ENCODE measurements around the gene SMCO2.
A peak's percentile ranks its signal among the peaks of the same experiment; 100 is the strongest.

SMCO2 gene

DNA sequence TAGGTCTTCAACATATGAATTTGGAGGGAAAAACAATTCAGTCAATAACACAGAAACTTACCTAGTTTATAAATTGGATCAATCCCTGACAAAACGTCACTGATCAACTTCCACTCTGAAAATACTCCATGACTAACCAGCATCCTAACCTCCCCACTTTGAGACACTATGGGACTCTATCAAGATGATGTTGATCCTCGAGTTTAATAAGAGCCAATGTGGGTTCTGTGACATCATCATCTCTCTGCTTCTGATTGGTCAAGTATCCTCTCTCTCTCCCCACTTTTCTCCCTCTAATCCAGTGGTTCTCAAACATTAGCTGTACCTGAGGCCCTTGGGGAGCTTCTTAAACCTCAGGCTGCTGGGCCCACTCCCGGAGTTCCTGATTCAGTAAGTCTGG lies at the start of gene SMCO2:
SMCO2 (plus strand) TSS at position 301 of the 400 bp plus-strand sequence. CDS start 23,896 bp downstream, outside the sequence.
- no peak for DNase-seq (ENCODE audit: low spot score)

DNA sequence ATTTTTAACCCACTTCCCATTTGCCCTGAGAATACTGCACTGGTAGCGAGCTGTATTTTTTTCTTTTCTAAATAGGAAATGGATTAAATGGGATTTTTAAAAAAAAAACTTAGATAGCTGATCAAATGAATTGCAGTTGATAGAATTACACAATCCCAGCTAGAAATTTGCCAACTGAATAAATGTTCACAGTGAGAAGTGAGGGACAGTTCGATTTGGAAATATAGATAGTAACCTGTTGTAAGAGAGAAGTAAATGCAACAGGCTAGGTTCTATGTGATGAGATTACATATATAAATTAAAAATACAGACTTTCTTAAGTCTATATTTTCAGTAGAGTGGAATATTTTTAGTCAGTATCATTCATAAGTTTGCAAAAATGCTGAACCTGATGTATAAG lies 48.1 kb upstream of the SMCO2 start:
- DNase-seq (ENCODE audit: low spot score), result no peak

DNA sequence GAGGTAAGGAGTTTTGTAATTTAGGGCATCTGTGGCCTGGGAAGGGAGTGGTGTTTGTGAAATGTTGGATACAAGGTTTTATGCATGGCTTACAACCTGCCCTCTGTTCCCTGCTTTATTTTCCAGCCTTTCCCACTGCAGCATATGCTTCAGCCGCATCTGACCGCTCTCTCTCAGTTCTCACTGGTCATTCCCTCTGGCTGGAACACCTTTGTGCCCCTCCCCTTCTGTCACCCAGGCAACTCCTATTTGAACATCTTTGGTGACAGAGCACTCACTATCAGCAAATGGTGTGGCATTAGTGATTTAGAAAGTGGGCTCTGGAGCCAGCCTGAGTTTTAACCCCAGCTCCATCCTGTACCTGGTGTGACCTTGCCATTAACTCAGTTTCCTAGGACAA lies 47.5 kb upstream of the SMCO2 start:
- DNase-seq (ENCODE audit: low spot score), result no peak

DNA sequence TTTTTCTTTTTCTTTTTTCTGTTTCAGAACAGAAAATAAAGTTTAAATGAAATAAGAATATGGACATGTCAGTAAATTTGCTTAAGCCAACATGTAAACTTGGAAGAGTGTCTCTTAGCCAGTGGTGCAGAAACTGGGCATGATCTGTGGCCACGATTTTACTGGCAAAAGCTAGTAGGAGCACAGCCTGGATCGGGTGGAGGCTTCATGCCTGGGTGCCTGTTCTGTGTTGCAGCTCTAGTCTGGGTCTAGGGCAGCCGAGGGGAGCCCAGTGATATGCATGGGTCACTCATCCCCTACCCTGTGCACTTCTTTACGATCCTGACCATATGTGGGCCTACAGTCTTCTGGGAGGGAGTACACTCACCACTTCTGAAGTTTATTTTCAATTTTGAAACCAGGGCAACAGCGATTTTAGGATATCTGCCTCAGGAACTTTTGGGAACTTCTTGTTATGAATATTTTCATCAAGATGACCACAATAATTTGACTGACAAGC lies 45.6 kb upstream of the SMCO2 start:
- DNase-seq (ENCODE audit: low spot score), result no peak

DNA sequence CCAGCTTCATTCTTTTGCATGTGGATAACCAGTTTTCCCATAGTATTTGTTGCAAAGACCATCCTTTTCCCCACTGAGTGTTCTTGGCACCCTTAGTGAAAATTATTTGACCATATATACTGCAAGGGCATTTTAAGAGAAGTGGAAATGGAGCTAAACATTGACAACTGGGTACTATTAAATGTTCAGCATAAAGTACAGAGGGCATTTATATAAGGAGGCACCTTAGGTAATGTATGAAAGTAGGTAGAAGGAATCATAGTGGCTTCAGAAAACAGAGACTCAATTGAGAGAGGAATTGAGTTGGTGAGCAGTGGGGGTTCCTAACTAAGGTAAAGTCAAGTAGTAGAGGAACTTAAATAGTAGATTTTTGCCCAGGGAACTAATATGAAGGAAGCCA lies 34.5 kb upstream of the SMCO2 start:
- no peak for DNase-seq (ENCODE audit: low spot score)

DNA sequence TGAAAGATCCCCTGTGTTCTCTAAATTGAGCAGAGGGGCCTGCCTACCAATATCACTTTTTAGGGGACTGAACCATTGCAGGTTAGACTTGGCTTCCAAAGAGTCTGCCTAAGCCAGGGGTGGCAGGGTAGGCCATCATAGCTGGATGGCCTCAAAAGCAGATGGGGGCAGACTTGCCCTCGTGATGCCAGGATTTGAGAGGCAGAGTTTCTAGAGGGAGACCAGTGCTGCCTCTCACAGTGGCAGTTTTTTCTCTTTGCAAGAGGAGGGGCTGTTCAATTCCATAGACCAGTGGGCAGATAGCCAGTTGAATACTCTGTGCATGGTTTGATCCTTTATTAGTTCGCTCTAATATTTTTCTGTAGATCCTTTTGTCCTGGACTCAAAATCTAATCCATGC lies 23.8 kb upstream of the SMCO2 start:
- DNase-seq (ENCODE audit: low spot score), result no peak

DNA sequence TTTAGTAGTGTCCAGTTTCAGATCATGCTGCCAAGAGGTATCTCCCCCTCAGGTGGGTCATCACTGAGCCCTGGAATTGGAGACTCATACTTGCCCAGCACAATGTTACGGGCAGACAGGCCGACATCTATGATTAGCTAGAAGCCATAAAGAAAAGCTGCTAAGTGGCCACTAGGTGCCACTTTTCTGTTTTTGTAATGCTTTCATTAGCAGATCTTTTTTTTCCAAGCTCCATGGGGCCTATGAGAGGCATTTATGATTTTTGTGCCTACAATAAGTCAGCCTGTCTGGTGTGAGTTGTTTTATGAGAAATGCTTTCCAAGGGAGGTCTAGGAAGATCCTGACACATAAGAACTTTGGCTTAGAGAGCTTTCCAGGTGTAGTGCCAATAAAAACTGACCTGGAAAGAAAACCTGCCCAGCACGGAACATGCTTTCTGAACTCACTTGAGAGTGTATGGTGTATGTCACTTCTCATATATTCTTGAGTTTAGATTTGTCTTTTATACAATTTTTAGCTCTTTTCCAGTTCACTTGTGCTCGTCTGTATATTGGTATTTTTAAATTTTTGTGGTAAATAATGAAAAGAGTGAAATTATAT lies 21.8 kb upstream of the SMCO2 start:
- DNase-seq (ENCODE audit: low spot score), result peak; percentile 68

DNA sequence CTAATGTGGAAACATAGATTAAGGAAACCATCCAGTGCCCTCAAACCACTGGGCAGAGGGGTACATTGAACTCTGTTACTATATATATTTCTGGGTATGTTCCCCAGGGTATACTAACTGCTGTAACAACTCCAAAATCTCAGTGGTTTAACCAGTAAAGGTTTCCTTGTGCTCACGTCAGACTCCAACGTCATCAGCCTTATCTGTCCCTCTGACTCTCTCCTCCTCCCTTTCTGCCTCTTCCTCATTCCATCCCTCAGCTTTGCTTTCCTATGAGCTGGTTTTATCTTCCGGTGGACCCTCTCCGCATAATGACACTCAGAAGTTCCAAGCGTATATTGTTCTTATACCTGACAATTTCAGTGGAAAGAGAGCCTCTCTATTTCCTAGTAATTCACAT lies 21.2 kb upstream of the SMCO2 start:
- DNase-seq (ENCODE audit: low spot score), result no peak

DNA sequence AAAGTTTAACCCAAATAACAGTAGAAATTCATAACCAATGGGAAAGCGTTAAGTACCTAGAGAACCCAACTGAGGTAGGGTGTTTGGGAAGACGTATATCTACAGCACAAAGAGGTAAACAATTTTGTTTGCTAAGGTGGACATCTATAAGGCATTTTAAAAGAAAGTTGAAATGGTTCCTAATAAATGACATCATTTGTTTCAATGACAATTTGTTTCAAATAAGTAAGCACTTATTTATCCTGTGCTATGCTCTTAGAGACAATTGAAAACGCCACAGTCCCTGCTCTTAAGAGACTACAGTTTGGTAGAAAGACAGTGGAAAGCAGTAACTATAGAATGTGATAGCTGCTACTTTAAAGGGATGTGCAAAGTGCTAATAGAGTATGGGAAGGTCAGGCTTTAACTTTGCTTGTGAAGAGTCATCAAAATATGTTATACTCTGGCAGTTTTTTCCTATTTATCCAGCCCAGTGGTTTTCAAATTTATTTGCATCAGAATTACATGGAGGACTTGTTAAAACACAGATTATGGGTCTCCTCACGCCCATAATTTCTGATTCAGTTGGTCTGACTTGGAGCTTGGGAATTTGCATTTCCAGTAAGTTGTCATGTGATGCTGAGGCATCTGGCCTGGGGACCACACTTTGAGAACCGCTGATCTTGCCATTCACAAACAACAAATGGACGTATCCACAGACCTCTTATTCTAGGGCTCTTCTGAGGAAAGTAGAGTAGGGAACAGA lies 19.6 kb upstream of the SMCO2 start:
- DNase-seq (ENCODE audit: low spot score), result no peak

DNA sequence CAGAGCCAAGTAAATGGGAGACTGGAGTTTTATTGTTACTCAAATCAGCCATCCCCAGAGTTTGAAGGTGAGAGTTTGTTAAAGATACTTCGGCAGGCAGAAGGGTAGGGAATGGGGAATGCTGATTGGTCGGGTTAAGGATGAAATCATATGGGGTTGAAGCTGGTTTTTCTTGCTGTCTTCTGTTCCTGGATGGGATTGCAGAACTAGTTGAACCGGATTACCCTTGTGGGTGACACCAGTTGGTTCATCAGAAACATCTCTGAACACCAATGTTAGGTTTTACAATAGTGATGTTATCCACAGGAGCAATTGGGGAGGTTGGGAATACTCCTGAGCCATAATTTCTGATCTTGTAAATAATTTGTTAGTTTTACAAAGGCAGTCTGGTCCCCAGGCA lies 18.7 kb upstream of the SMCO2 start:
- no peak for DNase-seq (ENCODE audit: low spot score)

DNA sequence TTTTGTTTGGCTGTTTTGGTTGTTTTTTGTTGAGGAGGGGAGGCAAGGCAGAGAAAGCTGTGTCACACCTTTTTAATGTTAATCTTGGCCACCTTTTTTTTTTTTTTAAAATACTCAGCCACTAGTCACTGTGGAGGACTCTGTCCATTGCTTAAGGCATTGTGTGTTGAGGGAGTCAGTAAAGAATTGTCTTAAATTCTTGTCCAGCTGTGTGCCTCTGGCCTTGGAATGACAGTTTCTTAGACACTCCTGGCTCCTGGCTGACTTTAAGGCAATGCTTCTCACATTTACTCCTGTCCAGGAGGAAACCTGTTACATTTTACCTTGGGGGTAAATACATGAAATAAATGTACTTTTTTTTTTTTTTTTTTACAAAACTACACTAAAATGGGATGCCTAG lies 18.1 kb upstream of the SMCO2 start:
- DNase-seq (ENCODE audit: low spot score), result no peak

DNA sequence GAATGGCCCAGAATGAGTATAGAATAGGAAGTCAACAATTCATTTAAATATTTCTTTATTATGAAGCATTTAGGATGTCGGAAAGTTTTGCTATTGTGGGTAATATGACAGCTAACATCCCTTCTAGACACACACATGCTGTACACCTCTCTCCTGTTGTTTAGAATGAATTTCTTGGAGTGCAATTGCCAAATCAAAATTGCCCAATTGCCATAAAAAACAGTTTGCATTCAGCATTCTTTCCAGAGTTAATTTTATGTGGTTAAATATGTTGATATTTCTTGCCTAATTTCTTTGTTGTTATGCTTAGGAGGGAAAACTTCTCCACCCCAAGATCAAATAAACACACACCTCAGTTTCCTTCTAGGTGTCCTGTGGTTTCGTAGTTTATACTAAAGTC lies 16.9 kb upstream of the SMCO2 start:
- DNase-seq (ENCODE audit: low spot score), result no peak

DNA sequence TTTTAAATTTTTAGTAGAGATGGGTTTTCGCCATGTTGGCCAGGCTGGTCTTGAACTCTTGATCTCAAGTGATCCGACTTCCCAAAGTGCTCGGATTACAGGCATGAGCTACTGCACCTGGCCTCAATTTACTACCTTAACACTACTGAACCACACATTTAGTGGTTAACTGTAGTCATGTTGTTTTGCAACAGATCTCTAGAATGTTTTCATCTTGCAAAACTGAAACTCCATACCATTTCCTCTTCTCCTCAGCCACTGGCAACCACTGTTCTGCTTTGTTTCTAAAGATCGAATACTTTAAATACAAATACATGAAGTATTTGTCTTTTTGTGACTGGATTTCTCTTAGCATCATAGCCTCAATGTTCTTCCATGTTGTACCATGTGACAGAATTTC lies 15.4 kb upstream of the SMCO2 start:
- DNase-seq (ENCODE audit: low spot score), result no peak

DNA sequence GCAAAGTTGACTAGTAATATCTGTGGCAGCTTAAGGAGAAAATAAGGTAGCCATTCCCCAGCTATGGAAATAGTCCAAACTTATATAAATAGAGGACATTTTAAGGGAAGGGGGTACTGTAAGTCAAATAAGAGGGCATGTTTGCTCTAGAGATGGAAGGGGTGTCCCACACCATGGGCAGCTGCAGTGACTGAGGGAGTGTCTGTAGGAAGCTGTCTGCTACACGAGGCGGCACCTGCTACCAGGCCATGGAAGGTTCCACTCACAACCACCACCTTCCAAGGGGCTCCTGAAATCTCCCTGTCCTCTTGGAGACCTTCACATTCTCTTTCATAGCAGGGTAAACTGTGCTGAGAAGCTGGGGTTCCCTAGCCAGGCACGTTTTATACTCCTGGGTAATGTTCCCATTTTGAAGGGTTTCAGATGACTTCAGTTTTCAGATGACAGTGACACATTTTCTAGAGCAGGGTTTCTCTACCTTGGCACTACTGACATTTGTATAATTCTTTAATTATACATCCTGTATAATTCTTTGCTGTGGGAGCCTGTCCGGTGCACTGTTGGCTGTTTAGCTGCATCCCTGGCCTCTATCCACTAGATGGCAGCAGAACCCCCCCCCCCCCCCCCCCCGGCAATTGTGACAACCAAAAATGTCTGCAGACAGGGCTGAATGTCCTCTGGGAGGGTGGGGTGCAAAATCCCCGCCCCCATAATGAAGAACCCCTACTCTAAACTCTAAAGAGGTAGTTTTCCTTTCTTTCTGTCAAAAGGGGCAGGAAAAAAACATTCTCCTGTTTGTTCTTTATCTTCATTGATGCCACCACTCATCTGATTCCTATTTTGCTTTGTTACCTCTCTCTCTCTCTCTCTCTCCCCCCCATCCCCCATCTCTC lies 11.6 kb upstream of the SMCO2 start:
- peak; percentile 26 for DNase-seq (ENCODE audit: low spot score)

DNA sequence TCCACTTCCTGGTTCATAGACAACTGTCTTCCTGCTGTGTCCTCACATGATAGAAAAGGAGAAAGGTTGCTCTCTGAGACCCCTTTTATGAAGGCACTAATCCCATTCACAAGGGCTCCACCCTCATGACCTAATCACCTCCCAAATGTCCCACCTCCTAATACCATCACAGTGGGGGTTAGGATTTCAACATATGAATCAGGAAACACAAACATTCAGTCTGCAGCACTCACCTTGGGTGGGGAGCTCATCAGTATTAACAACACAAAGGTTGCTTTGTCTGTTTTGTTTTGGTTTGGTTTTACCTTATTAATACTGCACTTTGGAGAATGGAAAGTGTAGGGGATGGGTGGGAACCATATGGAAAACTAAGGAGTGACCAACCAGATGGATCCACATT lies 10.5 kb upstream of the SMCO2 start:
- DNase-seq (ENCODE audit: low spot score), result peak; percentile 15

DNA sequence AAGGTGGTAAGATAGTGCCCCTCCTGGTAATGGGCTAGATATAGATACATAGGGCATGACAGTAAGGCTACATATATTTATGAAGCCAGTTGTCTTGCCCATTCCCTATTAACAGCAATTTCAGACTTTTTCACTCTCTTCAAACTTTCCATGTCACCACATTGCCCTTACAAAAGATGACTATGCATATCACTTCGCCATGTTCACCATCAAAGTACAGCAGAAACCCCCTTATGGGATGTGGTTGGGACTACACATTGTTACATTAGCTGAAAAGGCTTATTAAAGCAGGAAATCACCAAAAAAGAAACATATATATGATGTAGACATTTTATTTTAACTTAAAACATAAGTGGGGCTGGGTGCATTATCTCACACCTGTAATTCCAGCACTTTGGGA lies 9.8 kb upstream of the SMCO2 start:
- DNase-seq (ENCODE audit: low spot score), result no peak

DNA sequence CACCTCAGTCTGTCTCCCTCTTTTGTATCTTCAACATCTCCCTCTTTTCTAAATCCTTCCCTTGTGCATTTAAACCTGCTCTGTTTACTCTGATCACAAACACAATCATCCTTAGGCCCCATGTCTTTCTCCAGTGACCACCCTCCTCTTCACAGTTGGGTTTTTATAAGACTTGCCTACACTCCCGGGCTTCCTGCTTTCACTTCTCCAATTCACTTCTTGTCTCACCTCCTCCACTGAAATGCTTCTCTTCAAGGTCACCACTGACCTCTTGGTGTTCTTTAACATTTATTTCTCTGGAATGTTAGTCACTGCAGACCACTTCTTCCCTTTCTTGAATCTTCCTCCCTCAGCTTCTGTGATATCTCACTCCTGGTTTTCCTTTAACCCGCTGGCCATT lies 8.7 kb upstream of the SMCO2 start:
- DNase-seq (ENCODE audit: low spot score), result no peak

DNA sequence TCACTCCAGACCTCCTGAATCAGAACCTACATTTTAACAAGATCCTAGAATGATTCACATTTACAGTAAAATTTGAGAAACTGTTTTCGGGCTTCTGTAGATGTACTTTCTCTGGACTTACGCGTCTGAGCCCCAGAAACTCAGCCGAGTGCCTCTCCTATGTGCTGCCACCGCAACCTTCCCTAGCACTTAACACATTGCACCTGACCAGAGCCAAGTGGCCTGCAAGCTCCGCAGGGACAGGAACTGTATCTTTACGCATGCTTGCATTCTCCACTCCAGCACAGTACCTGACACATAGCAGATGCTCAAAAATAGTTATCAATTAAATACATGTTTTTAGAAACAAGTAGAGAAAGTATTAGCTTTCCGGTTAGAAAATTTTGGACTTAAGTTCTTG lies 1.2 kb downstream of the SMCO2 start:
- no peak for DNase-seq (ENCODE audit: low spot score)

DNA sequence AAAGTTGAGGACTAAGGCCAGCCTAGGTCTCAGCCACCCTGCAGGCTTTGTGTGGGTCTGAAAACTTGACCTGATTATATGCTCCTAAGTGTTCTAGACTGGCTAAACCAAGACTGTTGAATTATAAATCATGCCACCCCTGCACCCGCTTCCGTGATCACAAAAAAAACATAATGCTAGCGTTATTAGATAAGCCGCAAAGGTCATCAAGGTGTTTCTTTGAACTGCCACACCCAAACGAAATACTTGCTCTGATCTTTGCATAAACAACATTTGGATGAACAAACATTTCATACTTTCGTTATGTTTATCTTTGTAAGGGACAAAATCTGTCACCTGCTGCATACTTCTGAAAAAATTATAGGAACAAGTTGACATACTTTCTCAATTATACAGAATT lies 2.5 kb downstream of the SMCO2 start:
- DNase-seq (ENCODE audit: low spot score), result no peak

DNA sequence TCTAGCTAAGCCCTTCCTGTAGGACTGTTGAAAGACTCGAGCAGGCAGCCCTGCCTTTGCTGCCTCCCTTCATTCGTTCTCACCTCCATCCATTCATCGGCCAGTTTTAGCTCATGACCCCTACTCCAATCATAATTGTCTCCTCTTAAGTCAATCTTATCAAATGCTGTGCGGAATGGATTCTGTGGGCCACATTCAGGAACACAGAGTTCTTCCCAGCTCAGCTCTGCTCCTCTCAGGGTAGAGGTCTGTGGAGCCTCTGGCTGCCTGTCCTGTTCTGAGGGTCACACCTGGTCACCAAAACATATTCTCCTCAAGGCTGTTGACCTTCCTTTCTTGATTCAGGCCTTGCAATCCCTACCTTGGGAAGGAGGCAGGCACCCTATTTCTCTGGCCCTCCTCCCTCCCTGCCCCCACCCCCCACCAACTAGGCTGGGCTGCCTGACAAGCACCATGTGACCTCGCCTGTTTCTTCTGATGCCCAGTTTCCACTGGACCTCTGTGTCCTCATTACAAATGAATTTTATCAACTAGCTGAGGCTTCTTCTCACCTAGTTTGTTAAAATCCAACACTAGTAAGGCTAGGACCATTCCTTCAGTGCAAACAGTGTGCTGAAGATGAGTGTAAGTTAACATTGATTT lies 3.5 kb downstream of the SMCO2 start:
- DNase-seq (ENCODE audit: low spot score), result no peak

DNA sequence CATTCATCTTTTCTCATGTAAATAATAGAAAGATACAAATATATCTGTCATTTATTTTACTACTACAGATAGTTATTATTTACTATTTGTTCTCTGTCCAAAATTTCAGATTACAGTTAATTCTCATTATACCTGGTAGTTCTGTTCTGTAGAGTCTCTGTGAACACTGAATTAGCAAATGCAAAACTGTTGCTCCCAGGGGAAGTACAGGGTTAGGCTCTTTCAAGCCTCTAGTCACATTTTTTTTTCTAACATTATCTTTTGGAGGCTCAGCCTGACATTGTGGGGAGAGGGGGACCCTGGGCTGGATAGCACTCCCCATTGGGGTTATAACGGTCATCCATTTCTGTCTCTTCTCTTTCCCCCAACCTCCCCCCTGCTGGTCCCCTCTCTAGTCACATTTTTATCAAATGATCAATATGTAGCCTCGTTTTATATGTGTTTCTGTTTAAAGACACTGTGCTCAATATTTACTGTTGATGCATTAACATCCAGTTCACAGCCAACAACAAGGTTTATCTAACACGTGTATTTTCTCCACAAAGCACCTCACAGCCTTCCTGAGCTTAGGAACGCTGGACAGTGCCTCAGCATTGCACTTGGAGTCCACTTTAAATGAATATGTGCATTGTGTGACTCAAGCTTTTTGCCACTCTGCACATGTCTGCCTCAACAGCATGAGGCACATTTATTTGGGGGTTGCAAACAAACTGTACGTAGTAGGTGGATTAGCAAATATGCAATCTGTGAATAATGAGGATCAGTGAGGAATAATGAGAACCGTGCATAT lies 4.7 kb downstream of the SMCO2 start:
- DNase-seq (ENCODE audit: low spot score), result no peak

DNA sequence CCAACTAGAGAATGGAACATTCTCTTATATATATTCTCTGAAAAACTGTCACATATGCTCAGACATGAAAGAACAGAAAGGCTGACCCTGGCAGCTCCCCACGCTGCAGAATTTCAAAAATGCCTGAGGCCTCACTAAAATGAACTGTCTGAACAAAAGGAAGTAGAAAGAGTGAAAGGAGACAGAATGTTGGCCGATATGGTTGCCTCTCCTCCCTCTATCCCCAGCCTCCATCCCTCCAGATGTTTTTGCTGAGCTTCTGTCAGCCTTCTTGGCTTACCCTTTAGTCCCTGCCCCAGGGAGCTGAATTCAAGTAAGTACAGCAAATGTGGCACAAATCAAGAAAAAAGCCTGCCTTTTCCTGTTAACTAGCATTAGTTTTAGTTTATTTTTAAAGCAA lies 6.9 kb downstream of the SMCO2 start:
- DNase-seq (ENCODE audit: low spot score), result no peak
